MM.1S (cell line): Measurements from ENCODE around the gene RAI1.

ENCODE experiments used
- DNase-seq: peaks from one replicate; pipeline ENCODE4 v3.0.0-alpha.2; 2015
- H2AFZ ChIP-seq: fragments of 300-600 bp; sonication (generic); 2 replicates; pipeline ENCODE4 v1.6.0; 2016; ENCODE audit warnings: antibody characterized with exemption, low read length
- H3F3A ChIP-seq: fragments of 300-600 bp; sonication (generic); 2 replicates; pipeline ENCODE4 v1.6.1; 2016; ENCODE audit warnings: mild to moderate bottlenecking, antibody characterized with exemption, low read length, moderate library complexity, mixed read lengths; ENCODE audit not compliant: insufficient read depth
- H3K27ac ChIP-seq: fragments of 300-600 bp; sonication (generic); 2 replicates; pipeline ENCODE4 v1.5.1; 2016; ENCODE audit warnings: mild to moderate bottlenecking, low read length
- H3K27me3 ChIP-seq: fragments of 300-600 bp; sonication (generic); replicated peaks from 2 replicates; pipeline ENCODE4 v1.6.0; 2016; ENCODE audit warnings: low read length; ENCODE audit not compliant: insufficient read depth
- H3K36me3 ChIP-seq: fragments of 300-600 bp; sonication (generic); replicated peaks from 2 replicates; pipeline ENCODE4 v1.6.1; 2016; ENCODE audit warnings: mild to moderate bottlenecking, low read length, mixed read lengths; ENCODE audit not compliant: insufficient read depth
- H3K4me1 ChIP-seq: fragments of 300-600 bp; sonication (generic); 2 replicates; pipeline ENCODE4 v1.6.1; 2016; ENCODE audit warnings: low read length, mixed read lengths
- H3K4me2 ChIP-seq: fragments of 300-600 bp; sonication (generic); 2 replicates; pipeline ENCODE4 v1.6.0; 2016; ENCODE audit warnings: low read depth, low read length
- H3K4me3 ChIP-seq: fragments of 300-600 bp; sonication (generic); 2 replicates; pipeline ENCODE4 v1.5.1; 2016; ENCODE audit warnings: low read length, mixed read lengths
- H3K79me2 ChIP-seq: fragments of 300-600 bp; sonication (generic); 2 replicates; pipeline ENCODE4 v1.6.1; 2016; ENCODE audit warnings: mixed run types, low read length, mixed read lengths
- H3K9ac ChIP-seq: fragments of 300-600 bp; sonication (generic); 2 replicates; pipeline ENCODE4 v1.6.1; 2016; ENCODE audit warnings: low read length, mixed read lengths
- H3K9me2 ChIP-seq: fragments of 300-600 bp; sonication (generic); replicated peaks from 2 replicates; pipeline ENCODE4 v1.6.1; 2016; ENCODE audit warnings: mild to moderate bottlenecking, low read length, mixed read lengths; ENCODE audit not compliant: insufficient read depth
- H3K9me3 ChIP-seq: fragments of 300-600 bp; sonication (generic); replicated peaks from 2 replicates; pipeline ENCODE4 v1.6.1; 2016; ENCODE audit warnings: mild to moderate bottlenecking, low read length, mixed read lengths; ENCODE audit not compliant: insufficient read depth
- H4K20me1 ChIP-seq: fragments of 300-600 bp; sonication (generic); 2 replicates; pipeline ENCODE4 v1.6.1; 2016; ENCODE audit warnings: mild to moderate bottlenecking, low read length, moderate library complexity, mixed read lengths; ENCODE audit not compliant: insufficient read depth
- CTCF ChIP-seq: fragments of 300-600 bp; sonication (generic); IDR thresholded peaks from 2 replicates; pipeline ENCODE4 v1.5.1; 2016; ENCODE audit warnings: antibody characterized with exemption, low read length, mixed read lengths
- EZH2 ChIP-seq: fragments of 300-600 bp; sonication (generic); optimal IDR thresholded peaks from 2 replicates; pipeline ENCODE3; 2017; ENCODE audit warnings: low read depth, mild to moderate bottlenecking, antibody characterized with exemption, low read length, mixed read lengths
- EZH2phosphoT487 ChIP-seq: fragments of 300-600 bp; sonication (generic); IDR thresholded peaks from 2 replicates; pipeline ENCODE4 v1.6.1; 2018; ENCODE audit warnings: antibody characterized with exemption, low read length

RAI1 gene

GRCh38 chr17:17797119-17797809, 116.0 kb downstream of the RAI1 start:
- Histone ChIP-seq H3K27ac (no peak overlapping the region), H3K9ac (no peak overlapping the region), H3K79me2 (no peaks in the 10 kb centered on the region), H3K4me3 (no peak overlapping the region), H3K4me2 (no peak overlapping the region), H3K4me1 (no peaks in the 10 kb centered on the region), H3K9me3 (no peaks in the 10 kb centered on the region), H2AFZ (no peak overlapping the region), H3F3A (no peaks in the 10 kb centered on the region), H3K27me3 (no peaks in the 10 kb centered on the region), H4K20me1 (no peaks in the 10 kb centered on the region), H3K36me3 (no peaks in the 10 kb centered on the region), H3K9me2 (no peaks in the 10 kb centered on the region)
- no peak for TF ChIP-seq EZH2
- no peak for TF ChIP-seq CTCF
- no peak for TF ChIP-seq EZH2phosphoT487
- DNase-seq: no peak

GRCh38 chr17:17798010-17798556, 116.8 kb downstream of the RAI1 start:
- Histone ChIP-seq H4K20me1 (no peaks in the 10 kb centered on the region), H3K36me3 (no peaks in the 10 kb centered on the region), H3K4me2 (no peak overlapping the region), H3F3A (no peaks in the 10 kb centered on the region), H3K79me2 (no peaks in the 10 kb centered on the region), H3K4me3 (no peak overlapping the region), H3K27ac (no peak overlapping the region), H3K27me3 (no peaks in the 10 kb centered on the region), H3K9me3 (no peaks in the 10 kb centered on the region), H3K4me1 (no peaks in the 10 kb centered on the region), H3K9me2 (no peaks in the 10 kb centered on the region), H3K9ac (no peak overlapping the region), H2AFZ (no peak overlapping the region)
- no peak for DNase-seq
- TF ChIP-seq EZH2: no peak
- TF ChIP-seq CTCF: no peak
- no peak for TF ChIP-seq EZH2phosphoT487

- no peaks in the 10 kb centered on the region for H3F3A ChIP-seq
- H2AFZ ChIP-seq: no peak overlapping the region
- no peak overlapping the region for H3K9ac ChIP-seq
- TF ChIP-seq EZH2 (no peak), CTCF (no peak), EZH2phosphoT487 (no peak)
- no peaks in the 10 kb centered on the region for H4K20me1 ChIP-seq
- H3K9me3 ChIP-seq: no peaks in the 10 kb centered on the region
- no peaks in the 10 kb centered on the region for H3K9me2 ChIP-seq
- no peak overlapping the region for H3K4me3 ChIP-seq
- H3K27me3 ChIP-seq: no peaks in the 10 kb centered on the region
- no peak for DNase-seq
- no peak overlapping the region for H3K27ac ChIP-seq
- H3K79me2 ChIP-seq: no peaks in the 10 kb centered on the region
- H3K36me3 ChIP-seq: no peaks in the 10 kb centered on the region
- H3K4me2 ChIP-seq: no peak overlapping the region
- no peaks in the 10 kb centered on the region for H3K4me1 ChIP-seq
Observed at GRCh38 chr17:17798573-17799255, 117.5 kb downstream of the RAI1 start.
